HuH-7 (cell line): ENCODE measurements around the gene PRR35.

Source experiments
- DNase-seq: peaks from one replicate; pipeline ENCODE4 v3.0.0; 2011; ENCODE audit warnings: low spot score

PRR35 gene

DNA sequence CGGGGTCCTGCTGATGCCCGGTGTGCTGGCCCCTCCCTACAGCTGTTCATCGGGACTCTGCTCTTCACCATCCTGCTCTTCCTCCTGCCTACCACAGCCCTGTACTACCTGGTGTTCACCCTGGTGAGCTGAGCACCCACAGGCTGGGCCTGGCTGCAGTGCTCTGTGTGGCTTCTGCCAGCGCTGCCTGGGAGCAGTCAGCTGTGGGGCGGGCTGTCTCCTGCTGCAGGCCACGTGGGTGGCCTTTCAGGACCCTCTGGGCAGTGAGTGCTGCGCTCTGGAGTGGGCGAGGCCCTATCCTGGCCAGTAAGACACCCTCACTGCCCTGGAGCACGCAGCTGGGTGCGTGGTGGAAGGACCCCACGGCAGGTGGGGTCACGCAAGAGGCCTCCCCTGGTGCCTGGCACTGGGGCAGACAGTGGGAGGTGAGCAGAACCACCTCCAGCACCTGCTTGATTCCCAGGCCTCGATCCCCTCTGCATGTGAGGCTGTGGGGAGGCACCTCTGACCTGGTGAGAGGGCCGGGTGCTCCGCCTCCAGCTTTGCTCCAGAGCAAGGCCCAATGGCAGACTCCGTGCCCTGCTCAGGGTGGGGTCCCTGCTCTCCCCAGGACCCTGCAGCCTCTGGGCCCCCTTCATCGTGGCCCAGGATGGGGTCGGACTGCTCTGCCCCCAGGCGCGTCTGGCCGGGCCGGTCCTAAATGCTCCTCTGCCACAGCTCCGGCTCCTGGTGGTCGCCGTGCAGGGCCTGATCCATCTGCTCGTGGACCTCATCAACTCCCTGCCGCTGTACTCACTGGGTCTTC, 20.1 kb downstream of the PRR35 start:
- no peak for DNase-seq

DNA sequence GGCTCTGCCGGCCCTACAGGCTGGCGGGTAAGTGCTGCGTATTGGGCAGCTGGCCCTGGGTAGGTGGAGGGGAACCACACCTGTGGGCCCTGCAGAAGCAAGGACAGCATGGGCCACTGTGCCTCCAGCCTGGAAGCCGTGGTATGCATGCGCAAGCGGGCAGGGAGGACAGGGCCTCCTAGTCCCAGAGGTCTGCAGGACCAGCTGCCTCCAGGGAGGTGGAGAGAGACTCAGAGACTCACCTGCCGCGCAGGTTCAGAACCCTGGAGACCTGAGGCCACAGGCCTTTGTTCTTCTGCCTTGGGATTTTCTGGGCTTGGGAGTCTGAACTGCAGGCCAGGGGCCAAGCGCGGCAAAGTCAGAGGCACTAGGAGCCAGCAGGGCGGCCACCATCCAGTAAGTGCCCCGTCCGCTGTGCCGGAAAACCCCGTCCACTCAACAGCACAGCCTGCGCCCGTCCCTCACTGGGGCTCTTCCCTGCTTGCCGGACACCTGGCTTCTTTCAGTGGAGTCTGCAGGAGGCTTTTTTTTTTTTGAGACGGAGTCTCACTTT, 20.8 kb downstream of the PRR35 start:
- DNase-seq, result no peak

DNA sequence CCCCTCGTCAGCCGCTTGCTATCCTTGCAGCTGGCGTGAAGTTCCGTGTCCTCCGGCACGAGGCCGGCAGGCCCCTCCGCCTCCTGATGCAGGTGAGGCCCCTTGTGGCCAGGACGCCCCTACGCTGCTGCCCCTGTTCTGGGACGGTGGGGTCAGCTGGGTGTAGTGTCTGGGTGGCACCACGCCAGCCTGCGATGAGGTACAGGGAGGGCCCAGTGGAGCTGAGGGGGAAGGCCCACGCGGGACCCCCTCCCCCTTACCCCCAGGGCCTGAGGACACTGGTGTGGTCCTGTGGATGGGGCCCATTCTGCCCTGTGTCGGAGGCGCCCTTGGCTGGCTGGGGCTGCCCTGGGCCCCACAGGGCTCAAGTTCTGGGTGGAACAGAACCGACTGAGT, 22.0 kb downstream of the PRR35 start:
- no peak for DNase-seq

DNA sequence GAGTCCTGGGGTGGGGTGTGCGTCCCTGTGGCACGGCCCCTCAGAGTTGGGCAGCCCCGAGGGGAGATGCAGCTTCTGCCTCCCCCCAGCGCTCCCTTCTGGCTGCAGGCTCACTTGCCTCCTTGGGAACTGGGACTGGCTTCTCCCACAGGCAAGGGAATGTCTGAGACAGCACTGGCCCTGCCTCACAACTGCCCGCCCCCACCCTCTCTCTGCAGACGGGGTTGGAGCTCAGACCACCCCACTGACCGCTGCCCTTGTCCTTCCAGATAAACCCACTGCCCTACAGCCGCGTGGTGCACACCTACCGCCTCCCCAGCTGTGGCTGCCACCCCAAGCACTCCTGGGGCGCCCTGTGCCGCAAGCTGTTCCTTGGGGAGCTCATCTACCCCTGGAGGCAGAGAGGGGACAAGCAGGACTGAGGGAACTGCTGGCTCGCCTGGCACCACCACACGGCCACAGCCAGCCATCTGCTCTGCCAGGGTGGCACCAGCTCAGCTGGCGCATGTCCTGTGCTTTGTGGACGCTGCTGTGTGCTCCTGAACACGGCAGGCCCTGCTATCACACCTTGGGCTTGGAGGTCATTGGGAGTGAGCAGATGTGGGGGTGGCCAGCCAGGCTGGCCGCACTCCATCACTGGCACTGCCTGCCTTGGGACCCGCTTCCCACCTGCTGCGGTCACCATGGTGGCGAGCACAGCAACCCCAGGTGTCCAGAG, 22.6 kb downstream of the PRR35 start:
- no peak for DNase-seq

DNA sequence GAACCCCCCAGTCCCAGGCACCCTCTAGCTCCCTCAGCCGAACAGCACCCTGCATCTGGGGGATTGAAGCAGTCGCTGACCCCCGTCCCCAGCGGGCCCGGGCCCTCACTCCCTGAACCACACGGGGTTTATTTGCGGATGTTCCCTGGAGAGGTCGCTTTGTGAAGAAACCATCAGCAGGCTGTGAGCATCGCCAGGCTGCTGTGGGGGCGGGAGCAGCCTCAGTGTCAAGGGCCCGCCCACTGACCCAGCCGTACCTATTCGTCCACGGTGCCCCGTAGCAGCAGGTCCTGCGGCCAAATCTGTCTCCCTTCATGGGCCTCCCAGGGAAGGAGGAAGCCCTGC, 23.2 kb downstream of the PRR35 start:
- DNase-seq, result no peak

DNA sequence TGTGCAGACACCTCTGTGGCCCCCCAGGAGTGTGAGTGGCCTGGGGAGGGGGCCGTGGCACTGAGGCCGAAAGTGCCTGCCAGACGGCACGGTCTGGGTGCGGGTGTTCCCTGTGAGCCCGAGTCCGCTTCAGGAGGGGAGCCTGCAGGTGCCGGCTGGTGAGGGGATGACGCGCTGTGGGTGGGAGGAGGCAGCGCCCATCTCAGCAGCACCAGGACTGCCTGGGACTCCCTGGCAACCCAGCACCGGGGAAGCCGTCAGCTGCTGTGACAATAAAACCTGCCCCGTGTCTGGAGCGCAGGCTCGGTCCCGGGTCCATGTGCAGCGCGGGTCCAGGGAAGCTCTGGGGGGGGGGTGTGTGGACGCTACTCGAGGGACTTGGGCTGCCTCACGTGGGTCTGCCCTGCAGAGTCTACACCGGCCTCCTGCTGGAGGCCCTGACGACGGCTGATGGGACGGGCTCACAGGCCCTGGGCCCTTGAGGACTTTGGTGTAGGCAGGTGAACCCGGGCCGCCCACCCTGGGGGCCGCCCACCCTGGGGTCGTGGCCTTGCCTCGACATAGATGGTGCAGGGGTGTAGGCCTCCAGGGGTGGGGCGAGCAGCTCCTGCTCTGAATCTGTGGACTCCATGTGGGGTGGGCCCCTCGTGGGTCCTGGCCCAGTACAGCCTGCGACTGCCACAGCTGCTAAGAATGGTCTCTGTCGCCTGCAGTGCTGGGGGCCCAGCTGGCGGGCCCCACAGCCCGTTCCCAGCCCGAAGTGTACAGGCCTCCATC, 23.8 kb downstream of the PRR35 start:
- DNase-seq, result no peak

DNA sequence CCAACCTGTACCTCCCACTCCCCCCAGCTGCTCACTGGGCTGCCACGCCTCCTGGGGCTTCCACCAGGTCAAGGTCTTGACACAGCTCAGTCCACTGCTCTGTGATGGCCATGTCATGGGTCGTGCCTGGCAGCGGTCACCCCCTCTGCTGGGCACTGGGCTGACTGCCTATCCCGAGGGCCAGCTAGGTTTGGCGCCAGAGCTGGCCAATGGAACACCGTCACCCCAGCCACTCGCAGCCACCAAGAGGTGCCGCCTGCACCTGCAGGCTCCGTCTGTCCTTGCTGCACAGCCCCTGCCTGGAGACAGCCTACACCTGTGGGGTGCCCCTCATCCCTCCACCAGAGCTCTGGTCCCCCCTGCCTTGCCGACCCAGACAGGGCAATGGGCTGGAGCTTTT, 25.2 kb downstream of the PRR35 start:
- DNase-seq, result no peak

DNA sequence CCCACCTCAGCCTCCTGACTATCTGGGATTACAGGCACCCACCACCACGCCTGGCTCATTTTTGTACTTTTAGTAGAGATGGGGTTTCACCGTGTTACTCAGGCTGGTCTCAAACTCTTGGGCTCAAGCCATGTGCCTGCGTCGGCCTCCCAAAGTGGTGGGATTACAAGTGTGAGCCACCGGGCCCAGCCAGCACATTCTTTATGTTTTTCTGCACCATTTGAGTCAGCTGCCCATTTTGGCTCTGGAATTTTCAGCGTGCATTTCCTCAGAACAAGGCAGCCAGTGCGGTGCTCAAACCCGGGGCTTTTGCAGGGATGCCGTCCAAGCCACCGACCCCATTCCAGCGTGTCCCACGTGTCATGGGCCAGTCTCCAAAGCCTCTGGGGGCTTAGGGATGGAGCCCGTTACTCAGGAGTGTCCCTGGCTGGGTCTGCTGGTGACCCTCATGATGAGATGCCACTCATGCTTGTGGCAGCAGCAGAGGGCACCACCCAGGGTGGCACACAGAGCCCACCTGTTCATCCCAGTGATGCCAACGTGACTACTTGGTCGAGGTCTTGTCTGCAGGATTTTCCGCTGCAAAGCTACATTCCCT, 26.0 kb downstream of the PRR35 start:
- DNase-seq, result no peak

DNA sequence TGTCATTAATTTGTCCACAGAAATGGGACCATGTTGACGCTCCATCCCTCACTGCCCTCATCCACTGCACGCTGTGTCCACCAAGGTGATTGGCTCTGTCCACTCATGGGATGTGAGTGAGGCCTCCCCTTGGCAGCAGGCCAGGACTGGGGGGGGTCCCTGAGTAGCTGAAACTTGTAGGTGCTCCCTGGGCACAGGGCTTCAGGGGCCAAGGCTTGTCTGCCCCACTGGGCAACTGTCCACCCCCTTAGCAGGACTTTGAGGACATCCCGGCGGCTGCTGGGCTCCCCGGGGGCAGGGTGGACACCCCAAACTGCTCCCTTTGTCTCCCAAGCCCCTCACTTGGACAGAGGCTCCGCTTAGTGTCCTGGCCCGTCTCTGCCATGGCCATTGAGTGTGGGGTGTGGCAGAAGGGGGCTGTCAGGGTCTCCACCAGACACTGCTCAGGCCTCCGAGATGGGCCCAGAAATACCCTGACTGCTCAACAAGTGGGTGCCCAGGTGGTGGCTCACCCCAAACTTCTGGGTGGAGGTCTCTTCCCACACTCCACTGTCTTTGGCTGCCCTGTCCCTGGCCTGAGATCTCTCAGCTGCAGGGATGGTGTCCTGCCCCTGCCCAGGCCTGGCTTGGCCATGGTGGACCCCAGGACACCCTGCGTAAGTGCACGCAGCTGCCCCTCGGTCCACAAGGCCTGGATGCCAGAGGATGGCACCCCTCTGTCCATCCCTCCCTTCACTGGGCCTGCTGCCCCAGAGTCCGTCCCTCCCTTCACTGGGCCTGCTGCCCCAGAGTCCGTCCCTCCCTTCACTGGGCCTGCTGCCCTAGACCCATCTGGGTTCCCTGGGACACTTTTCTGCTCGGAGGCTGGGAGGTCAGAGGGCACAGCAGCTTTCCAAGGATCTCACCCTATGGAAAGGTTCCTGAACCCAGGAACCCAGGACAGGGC, 26.7 kb downstream of the PRR35 start:
- no peak for DNase-seq

DNA sequence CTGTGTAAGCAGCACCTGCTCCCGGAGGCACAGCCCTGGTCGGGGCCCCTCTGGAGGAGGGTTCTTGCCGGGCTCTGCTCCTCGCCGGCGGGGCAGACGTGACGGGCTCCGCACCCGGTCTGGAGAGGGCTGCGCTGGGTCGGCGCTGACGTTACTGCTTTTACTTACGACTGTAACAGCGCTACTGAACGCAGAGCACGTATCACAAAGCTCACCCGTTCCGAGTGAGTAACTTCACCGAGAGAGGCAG, 28.4 kb downstream of the PRR35 start:
- DNase-seq, result no peak

DNA sequence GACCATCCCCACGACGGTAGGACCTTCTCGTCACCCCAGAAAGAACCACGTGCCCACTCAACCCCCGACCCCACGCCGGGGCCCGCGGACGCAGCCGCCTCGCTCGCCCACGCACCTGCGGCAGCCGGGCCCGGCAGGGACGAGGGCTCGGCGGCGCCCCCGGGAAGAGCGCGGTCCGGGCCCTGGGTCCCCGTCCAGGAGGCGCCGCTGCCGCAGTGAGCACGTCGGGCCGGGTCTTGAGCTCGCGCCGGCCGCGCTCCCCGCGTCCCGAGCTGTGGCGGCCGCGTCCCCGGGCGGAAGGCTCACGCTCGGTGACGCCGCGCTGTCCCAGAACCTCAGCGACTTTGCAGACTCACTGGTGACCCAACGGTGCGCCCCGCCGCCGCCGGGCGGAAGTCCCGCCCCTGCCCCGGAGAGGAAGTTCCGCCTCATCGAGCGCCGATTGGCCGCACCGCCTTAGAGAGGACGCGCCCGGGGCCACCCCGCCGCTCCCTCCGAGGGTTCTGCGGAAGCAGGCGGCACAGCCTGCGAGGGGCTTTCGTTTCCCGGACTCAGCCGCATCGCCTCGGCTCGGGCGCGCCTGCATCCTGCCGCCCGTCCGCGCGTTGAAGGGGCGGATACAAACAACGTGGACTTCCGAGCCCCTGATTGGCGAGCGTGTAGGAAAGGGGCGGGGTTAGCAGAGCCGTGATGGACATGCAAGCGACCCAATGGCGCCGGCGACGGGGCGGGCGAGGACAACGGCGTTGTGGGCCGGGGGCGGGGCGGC, 28.9 kb downstream of the PRR35 start:
- peak; percentile 79 for DNase-seq

DNA sequence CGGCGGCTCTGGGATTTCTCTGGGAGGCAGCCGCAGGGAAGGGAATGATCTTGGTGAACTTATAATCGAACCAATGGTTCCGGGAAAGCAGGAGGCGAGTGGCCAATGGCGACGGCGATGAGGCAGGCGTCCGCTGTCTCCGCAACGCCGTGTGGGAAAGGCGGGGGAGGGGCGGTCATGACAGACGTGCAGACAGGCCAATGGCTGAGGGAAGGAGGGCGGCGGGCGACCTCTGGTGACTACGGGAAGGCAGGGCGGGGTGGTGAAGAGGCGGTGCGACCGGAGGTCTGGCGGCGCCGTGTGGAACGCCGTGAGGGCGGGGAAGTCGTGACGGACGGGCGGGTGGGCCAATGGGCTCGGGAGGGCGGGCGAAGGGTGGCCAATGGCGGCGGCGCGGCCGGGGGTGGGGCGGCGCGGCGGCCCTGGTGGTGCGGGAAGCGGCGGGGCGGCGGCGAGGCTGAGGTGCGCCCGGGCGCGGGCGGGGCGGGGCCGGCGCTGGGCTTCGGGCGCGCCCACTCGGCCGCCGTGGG, 29.5 kb downstream of the PRR35 start, which contains the start of gene RAB40C:
TSS of gene RAB40C (plus strand) at position 409 of the 530 bp plus-strand sequence. CDS start 226 bp downstream, outside the sequence.
- DNase-seq, result peak; percentile 92

DNA sequence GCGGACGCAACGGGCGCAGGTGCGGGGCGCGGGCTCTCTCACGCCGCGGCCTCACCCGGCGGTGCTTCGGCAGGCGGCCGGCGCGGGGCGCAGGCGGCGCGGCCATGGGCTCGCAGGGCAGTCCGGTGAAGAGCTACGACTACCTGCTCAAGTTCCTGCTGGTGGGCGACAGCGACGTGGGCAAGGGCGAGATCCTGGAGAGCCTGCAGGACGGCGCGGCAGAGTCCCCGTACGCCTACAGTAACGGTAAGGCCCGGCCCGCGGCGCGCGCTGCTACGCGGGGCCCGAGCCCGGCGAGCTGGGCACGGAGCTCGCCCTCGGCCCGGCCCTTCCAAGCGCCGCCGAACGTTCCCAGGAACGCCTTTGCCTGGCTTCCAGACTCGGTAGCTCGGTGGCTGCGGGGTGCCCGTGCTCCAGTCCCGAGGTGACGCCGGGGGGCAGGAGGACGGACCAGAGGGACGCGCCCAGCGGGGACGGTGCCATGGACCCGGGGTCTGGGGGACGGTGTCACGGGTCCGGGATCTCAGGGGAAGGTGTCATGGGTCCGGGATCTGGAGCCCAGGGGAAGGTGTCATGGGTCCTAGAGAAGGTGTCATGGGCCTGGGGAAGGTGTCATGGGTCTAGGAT, 30.1 kb downstream of the PRR35 start:
- DNase-seq, result no peak

DNA sequence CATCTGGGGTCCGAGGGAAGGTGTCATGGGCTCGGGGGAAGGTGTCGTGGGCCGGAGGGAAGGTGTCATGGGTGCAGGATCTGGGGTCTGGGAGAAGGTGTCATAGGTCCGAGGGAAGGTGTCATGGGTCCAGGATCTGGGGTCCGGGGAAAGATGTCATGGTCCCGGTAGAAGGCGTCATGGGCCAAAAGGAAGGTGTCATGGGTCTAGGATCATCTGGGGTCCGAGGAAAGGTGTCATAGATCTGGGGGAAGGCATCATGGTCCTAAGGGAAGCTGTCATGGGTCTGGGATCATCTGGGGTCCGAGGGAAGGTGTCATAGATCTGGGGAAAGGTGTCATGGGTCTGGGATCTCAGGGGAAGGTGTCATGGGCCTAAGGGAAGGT, 30.6 kb downstream of the PRR35 start:
- no peak for DNase-seq

DNA sequence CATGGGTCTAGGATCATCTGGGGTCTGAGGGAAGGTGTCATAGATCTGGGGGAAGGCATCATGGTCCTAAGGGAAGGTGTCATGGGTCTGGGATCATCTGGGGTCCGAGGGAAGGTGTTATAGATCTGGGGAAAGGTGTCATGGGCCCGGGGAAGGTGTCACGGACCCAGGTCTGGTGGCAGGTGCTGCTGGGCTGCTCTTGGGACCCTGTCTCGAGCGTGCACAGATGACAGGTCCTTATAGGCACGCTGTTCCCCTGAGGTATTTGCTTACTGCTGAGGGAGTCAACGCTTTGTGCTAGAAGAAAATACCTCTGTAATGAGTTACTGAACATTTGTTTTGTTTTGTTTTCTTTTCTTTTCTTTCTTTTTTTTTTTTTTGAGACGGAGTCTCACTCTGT, 31.0 kb downstream of the PRR35 start:
- no peak for DNase-seq

DNA sequence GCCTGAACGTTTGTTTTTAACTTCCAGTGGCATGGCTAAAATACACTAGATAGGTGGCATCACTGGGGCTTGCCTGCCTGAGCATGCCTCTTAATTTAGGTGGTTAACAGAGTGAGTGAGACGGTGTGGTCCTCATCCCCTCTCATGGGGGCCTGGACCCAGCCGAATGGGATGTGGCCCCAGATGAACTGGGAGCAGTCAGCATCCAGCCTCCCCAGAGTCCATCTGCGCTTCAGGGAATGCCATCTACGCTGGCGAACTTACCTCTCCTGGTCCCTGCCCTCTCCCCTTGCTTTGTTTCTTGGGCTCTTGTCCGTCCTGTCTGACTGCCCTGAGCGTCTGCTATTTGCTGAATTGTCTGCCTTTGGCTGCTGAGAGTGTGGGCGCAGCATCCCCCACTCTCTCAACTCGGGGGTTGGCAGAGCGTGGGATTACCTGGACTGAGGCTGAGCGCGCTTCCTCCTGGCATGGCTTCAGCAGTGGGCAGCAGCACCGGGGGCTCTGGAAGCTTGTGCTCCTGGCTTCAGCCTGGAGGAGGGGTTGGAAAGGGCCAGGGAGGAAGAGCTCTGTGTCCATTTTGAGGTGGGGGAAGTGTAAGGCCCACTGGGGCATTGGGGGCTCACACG, 31.8 kb downstream of the PRR35 start:
- DNase-seq, result no peak

DNA sequence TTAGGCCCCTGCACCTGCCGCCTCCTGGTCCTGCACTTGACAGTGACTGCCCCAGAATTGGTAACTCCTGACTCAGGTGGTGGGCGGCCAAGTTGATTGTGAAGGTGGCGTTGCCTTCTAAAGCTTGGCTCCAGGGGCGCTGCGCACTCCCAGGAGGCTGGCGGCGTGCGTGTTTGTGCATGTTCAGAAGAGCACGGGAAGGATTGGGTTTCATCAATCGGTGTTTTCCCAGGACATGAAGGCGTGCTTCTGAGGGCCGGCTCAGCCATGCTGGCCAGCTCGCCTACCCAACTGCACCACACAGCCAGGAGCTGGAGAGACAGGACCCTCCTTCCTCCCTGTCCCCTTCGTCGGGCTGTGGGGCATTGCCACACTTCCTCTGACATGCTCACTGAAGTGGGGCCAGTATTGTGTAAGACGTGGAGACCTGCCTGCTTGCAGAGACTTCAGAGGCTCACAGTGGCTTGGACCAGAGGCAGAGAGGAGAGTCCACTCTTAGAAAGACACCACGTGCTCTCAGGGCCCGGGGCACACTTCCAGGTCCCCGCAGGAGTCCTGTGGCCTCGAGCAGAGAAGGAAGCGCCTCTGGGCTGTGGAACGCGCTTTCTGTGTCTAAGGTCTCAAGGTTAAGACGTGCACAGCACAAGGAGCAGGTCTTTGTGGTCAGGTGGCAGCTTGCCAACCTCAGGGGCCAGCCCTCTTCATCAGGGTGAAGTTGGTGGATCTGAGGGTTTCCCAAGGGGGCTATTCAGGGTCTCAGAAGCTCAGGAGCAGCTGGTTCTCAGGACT, 32.5 kb downstream of the PRR35 start:
- no peak for DNase-seq

DNA sequence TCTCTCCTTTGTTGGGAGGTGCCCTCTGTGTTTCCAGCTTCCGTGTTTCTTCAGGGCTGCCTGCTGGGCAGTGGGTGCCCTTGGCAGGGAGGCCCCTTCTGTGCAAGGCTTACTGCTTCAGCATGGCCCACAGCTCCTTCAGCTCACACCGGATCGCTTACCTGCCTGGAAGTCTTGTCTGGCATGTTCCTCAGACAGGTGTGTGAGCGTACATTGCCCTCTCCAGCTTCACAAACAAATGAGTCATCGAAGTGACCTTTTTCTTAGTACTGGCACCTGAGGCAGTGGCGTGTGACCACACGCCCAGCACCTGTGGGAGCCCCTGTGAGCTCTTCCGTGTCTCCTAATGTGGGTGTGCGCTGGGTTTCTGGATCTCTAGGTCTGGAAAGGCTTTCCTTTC, 33.2 kb downstream of the PRR35 start:
- no peak for DNase-seq

DNA sequence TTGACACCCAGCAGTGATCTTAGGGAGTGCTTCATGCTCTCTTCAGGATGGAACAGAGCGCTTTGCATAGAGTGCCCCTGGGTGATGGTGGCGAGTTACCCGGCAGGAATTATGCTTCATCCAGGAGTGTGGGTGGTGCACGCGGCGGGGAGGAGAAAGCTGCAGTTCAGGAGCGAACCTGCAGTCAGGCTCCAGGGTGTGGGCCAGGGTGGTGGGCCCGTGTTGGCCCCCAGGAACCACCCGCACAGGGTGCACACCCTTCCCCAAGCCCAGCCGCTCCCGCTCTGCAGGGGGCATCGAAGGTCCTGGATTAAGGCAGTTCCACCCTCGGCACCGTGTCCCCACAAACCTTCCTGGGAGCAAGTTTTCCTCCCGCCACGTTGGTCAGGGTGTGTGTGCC, 33.6 kb downstream of the PRR35 start:
- DNase-seq, result no peak
